Endothelial cell (in vitro differentiated cells): ENCODE results near the gene PTPRN2. TPM values are rescaled to one million over a fixed set of nuclear protein-coding genes. Genes with fewer than 3 reads are reported as not detected.

ENCODE experiments used
- DNase-seq: peaks from one replicate; pipeline ENCODE4 v3.0.0; 2021; ENCODE audit warnings: low spot score
- H3K27ac Mint-ChIP-seq: one replicate; pipeline ENCODE4 v1.8.0; 2021; ENCODE audit warnings: mixed read lengths, inconsistent platforms; ENCODE audit not compliant: unreplicated experiment
- H3K27me3 Mint-ChIP-seq: one replicate; pipeline ENCODE4 v1.8.0; 2021; ENCODE audit warnings: mild to moderate bottlenecking, moderate library complexity, mixed read lengths, inconsistent platforms; ENCODE audit not compliant: unreplicated experiment
- H3K36me3 Mint-ChIP-seq: one replicate; pipeline ENCODE4 v1.8.0; 2021; ENCODE audit warnings: mild to moderate bottlenecking, low read depth, mixed read lengths, inconsistent platforms; ENCODE audit not compliant: unreplicated experiment
- H3K4me1 Mint-ChIP-seq: one replicate; pipeline ENCODE4 v1.8.0; 2021; ENCODE audit warnings: mild to moderate bottlenecking, mixed read lengths, inconsistent platforms; ENCODE audit not compliant: unreplicated experiment
- H3K4me3 Mint-ChIP-seq: one replicate; pipeline ENCODE4 v1.8.0; 2021; ENCODE audit warnings: mild to moderate bottlenecking, mixed read lengths, inconsistent platforms; ENCODE audit not compliant: unreplicated experiment
- H3K9me3 Mint-ChIP-seq: one replicate; pipeline ENCODE4 v1.8.0; 2021; ENCODE audit warnings: mixed read lengths, inconsistent platforms; ENCODE audit not compliant: unreplicated experiment
- CTCF ChIP-seq: fragments of 200-600 bp; sonication (generic); IDR thresholded peaks from one replicate; pipeline ENCODE4 v1.5.0; 2021; ENCODE audit warnings: antibody characterized with exemption; ENCODE audit not compliant: unreplicated experiment
- total RNA-seq: library from RNA; stranded (reverse); fragmentation: NEBNext Ultra II Directional; extraction: Animal tissue kit (Norgen Biotek cat#: 25700); gene quantifications from one replicate; pipeline ENCODE4 v1.2.1, GENCODE V29; 2021; ENCODE audit not compliant: unreplicated experiment

Gene PTPRN2
- total RNA-seq, 1 donor from 2014 or later, result 0.18 TPM

- no peak for TF ChIP-seq CTCF
- no peak for DNase-seq
- H3K4me1 Mint-ChIP-seq, result no peaks in the 10 kb centered on the region
- no peak overlapping the region for H3K27ac Mint-ChIP-seq
- H3K27me3 Mint-ChIP-seq, result peaks cover 10% of the 10 kb centered on the region
- H3K36me3 Mint-ChIP-seq, result peaks cover 33% of the 10 kb centered on the region
- H3K4me3 Mint-ChIP-seq, result no peak overlapping the region
- peaks cover 59% of the 10 kb centered on the region for H3K9me3 Mint-ChIP-seq
Measured at GRCh38 chr7:157806711-157807110, 780.9 kb downstream of the PTPRN2 start.

GRCh38 chr7:157805713-157806112 lies 781.9 kb downstream of the PTPRN2 start:
- Mint-ChIP-seq H3K4me3 (no peak overlapping the region), H3K27me3 (peaks cover 10% of the 10 kb centered on the region), H3K27ac (no peak overlapping the region), H3K36me3 (peaks cover 30% of the 10 kb centered on the region), H3K9me3 (peaks cover 62% of the 10 kb centered on the region), H3K4me1 (no peaks in the 10 kb centered on the region)
- DNase-seq, result no peak
- no peak for TF ChIP-seq CTCF

- DNase-seq, result no peak
- Mint-ChIP-seq H3K27me3 (peaks cover 13% of the 10 kb centered on the region), H3K9me3 (peaks cover 65% of the 10 kb centered on the region), H3K36me3 (peaks cover 32% of the 10 kb centered on the region), H3K27ac (no peak overlapping the region), H3K4me3 (no peak overlapping the region), H3K4me1 (no peaks in the 10 kb centered on the region)
- no peak for TF ChIP-seq CTCF
Measured at GRCh38 chr7:157803906-157804305, 783.7 kb downstream of the PTPRN2 start.

GRCh38 chr7:157801971-157802675 lies 785.5 kb downstream of the PTPRN2 start:
- no peak for TF ChIP-seq CTCF
- Mint-ChIP-seq H3K4me3 (no peak overlapping the region), H3K27ac (no peak overlapping the region), H3K36me3 (peaks cover 28% of the 10 kb centered on the region), H3K9me3 (peaks cover 60% of the 10 kb centered on the region), H3K27me3 (peaks cover 10% of the 10 kb centered on the region), H3K4me1 (no peaks in the 10 kb centered on the region)
- DNase-seq, result no peak

GRCh38 chr7:157801113-157801512 lies 786.5 kb downstream of the PTPRN2 start:
- Mint-ChIP-seq H3K9me3 (peaks cover 63% of the 10 kb centered on the region), H3K4me3 (no peak overlapping the region), H3K27ac (no peak overlapping the region), H3K27me3 (peaks cover 10% of the 10 kb centered on the region), H3K4me1 (no peaks in the 10 kb centered on the region), H3K36me3 (peaks cover 33% of the 10 kb centered on the region)
- TF ChIP-seq CTCF, result no peak
- no peak for DNase-seq
